GM12801 (cell line): ENCODE results near the gene RPL35.

Source experiments
- CTCF ChIP-seq: IDR thresholded peaks from one replicate; pipeline ENCODE4 v1.5.1; 2011; ENCODE audit warnings: control low read depth; ENCODE audit not compliant: insufficient read length; ENCODE audit errors: extremely low read depth

Gene RPL35

GRCh38 chr9:124882231-124882630 is 20.5 kb upstream of the RPL35 start:
- no peak for TF ChIP-seq CTCF

- TF ChIP-seq CTCF: no peak
Observed at GRCh38 chr9:124881138-124881743, 19.5 kb upstream of the RPL35 start.

- no peak for TF ChIP-seq CTCF
Observed at GRCh38 chr9:124880501-124880900, 18.7 kb upstream of the RPL35 start.

GRCh38 chr9:124879226-124879625 is 17.5 kb upstream of the RPL35 start:
- no peak for TF ChIP-seq CTCF

GRCh38 chr9:124878518-124878917 is 16.8 kb upstream of the RPL35 start:
- no peak for TF ChIP-seq CTCF

- TF ChIP-seq CTCF: no peak
Observed at GRCh38 chr9:124878021-124878420, 16.3 kb upstream of the RPL35 start.

- TF ChIP-seq CTCF: no peak
Observed at GRCh38 chr9:124877021-124877782, 15.4 kb upstream of the RPL35 start.
